Measurements from ENCODE around the gene ERP44.

DNA sequence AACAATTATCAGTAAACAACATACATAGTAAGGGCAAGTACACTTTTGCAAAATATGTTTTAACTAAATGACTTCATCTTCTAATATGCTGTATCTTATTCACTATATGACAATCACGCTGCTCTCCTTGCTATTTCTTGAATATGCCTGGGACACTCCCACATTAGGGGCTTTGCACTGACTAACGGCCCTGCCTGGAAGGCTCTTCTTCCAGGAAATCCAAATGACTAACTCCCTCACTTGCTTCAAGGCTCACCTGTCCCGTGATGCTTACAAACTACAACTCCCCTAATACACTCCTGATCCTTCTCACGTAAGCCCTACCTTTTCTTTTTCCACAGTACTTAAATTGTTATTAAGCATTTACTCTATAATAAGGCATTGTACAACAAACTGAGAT, 10.6 kb downstream of the ERP44 start:
- TF ChIP-seq, protein P1, sequence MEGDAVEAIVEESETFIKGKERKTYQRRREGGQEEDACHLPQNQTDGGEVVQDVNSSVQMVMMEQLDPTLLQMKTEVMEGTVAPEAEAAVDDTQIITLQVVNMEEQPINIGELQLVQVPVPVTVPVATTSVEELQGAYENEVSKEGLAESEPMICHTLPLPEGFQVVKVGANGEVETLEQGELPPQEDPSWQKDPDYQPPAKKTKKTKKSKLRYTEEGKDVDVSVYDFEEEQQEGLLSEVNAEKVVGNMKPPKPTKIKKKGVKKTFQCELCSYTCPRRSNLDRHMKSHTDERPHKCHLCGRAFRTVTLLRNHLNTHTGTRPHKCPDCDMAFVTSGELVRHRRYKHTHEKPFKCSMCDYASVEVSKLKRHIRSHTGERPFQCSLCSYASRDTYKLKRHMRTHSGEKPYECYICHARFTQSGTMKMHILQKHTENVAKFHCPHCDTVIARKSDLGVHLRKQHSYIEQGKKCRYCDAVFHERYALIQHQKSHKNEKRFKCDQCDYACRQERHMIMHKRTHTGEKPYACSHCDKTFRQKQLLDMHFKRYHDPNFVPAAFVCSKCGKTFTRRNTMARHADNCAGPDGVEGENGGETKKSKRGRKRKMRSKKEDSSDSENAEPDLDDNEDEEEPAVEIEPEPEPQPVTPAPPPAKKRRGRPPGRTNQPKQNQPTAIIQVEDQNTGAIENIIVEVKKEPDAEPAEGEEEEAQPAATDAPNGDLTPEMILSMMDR (IDR thresholded peaks at IDR 0.05) = no peak
- TF ChIP-seq POLR2AphosphoS5 (IDR thresholded peaks at IDR 0.05) = no peak
- TF ChIP-seq POLR2A (IDR thresholded peaks at IDR 0.05) = no peak

All from suprapubic skin (tissue), 4 donors.